DOHH2 (cell line): ENCODE results near the gene SLC22A15.
"Not testable (repeated sequence)": the region's sequence is repeated elsewhere in the genome, so short reads cannot be mapped to it uniquely, and the experiment has no call there.

Source experiments
- H3F3A ChIP-seq: fragments of 200-600 bp; sonication (generic), shearing (Covaris generic); 2 replicates; pipeline ENCODE4 v1.6.0; 2016; ENCODE audit warnings: antibody characterized with exemption, mild to moderate bottlenecking; ENCODE audit not compliant: control insufficient read depth, insufficient read depth
- H3K27ac ChIP-seq: fragments of 200-600 bp; sonication (generic); 2 replicates; pipeline ENCODE4 v1.5.1; 2014; ENCODE audit warnings: low read depth, mild to moderate bottlenecking, low read length, moderate library complexity
- H3K27me3 ChIP-seq: fragments of 200-600 bp; sonication (generic); 2 replicates; pipeline ENCODE4 v1.6.1; 2014; ENCODE audit warnings: mild to moderate bottlenecking, low read length, mixed read lengths; ENCODE audit not compliant: control insufficient read depth
- H3K36me3 ChIP-seq: fragments of 200-600 bp; sonication (generic); 2 replicates; pipeline ENCODE4 v1.6.1; 2014; ENCODE audit warnings: mild to moderate bottlenecking, low read length, moderate library complexity, mixed read lengths; ENCODE audit not compliant: control insufficient read depth
- H3K4me1 ChIP-seq: fragments of 200-600 bp; sonication (generic); 2 replicates; pipeline ENCODE4 v1.6.1; 2014; ENCODE audit warnings: mild to moderate bottlenecking, low read length, mixed read lengths; ENCODE audit not compliant: control insufficient read depth
- H3K4me2 ChIP-seq: fragments of 200-600 bp; sonication (generic); 2 replicates; pipeline ENCODE4 v1.6.0; 2014; ENCODE audit warnings: mild to moderate bottlenecking, low read length, moderate library complexity
- H3K4me3 ChIP-seq: fragments of 200-600 bp; sonication (generic); 2 replicates; pipeline ENCODE4 v1.5.1; 2014; ENCODE audit warnings: mild to moderate bottlenecking, low read length, mixed read lengths
- H3K79me2 ChIP-seq: fragments of 200-600 bp; sonication (generic); 2 replicates; pipeline ENCODE4 v1.6.1; 2014; ENCODE audit warnings: mild to moderate bottlenecking, low read length, mixed read lengths; ENCODE audit not compliant: control insufficient read depth
- H3K9me2 ChIP-seq: fragments of 200-600 bp; sonication (generic); replicated peaks from 2 replicates; pipeline ENCODE4 v1.6.1; 2014; ENCODE audit warnings: mild to moderate bottlenecking, low read length, mixed read lengths; ENCODE audit not compliant: control insufficient read depth
- H3K9me3 ChIP-seq: fragments of 200-600 bp; sonication (generic); 2 replicates; pipeline ENCODE4 v1.6.1; 2014; ENCODE audit warnings: antibody characterized with exemption, low read length, mixed read lengths; ENCODE audit not compliant: control insufficient read depth, insufficient read depth
- H4K20me1 ChIP-seq: fragments of 200-600 bp; sonication (generic); 2 replicates; pipeline ENCODE4 v1.6.0; 2014; ENCODE audit warnings: low read depth, mild to moderate bottlenecking, antibody characterized with exemption, low read length, moderate library complexity; ENCODE audit not compliant: control insufficient read depth, insufficient read depth
- EZH2phosphoT487 ChIP-seq: fragments of 200-600 bp; sonication (generic); IDR thresholded peaks from 2 replicates; pipeline ENCODE4 v1.6.1; 2017; ENCODE audit warnings: borderline replicate concordance, mild to moderate bottlenecking, antibody characterized with exemption, low read length, moderate library complexity, mixed read lengths
- TF ChIP-seq, protein P1 (sequence below): fragments of 200-600 bp; sonication (generic); IDR thresholded peaks from one replicate; pipeline ENCODE4 v1.5.1; 2014; ENCODE audit warnings: antibody characterized with exemption, mild to moderate bottlenecking, low read depth, low read length; ENCODE audit not compliant: poor library complexity, severe bottlenecking

SLC22A15 gene

DNA sequence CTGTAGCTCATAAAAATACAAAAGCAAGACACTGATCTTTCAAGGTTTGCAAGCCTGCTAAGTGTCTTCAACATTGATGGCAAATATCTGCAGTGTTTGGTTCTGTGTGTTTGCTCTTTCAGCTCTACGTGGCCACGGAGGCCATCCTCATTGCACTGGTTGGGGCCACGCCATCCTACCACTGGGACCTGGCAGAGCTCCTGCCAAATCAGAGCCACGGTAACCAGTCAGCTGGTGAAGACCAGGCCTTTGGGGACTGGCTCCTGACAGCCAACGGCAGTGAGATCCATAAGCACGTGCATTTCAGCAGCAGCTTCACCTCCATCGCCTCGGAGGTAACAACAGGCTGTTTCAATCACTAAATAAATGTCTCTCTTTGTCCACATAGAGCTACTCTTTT is 15.6 kb downstream of the SLC22A15 start:
- no peaks in the 10 kb centered on the region for H3K9me3 ChIP-seq

DNA sequence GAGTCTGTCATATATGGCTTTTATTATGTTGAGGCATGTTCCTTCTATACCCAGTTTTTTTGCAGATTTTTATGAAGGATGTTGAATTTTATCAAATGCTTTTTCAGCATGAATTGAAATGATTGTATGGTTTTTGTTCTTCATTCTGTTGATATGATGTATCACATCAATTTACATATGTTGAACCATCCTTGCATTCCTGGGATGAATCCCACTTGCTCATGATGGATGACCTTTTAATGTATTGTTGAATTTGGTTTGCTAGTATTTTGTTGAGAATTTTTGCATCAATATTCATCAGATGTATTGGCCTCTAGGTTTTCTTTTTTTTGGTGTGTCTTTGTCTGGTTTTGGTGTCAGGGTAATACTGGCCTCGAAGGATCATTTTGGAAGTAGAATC is 21.6 kb downstream of the SLC22A15 start:
- H3K4me1 ChIP-seq, H3K4me3 ChIP-seq, H3K79me2 ChIP-seq, H3K27ac ChIP-seq, H3F3A ChIP-seq, H3K9me3 ChIP-seq, H3K27me3 ChIP-seq, H3K36me3 ChIP-seq, H4K20me1 ChIP-seq, H3K9me2 ChIP-seq, H3K4me2 ChIP-seq: not testable (repeated sequence)

More for the DNA sequence above, 15.6 kb downstream of the SLC22A15 start:
- no peaks in the 10 kb centered on the region for H3K9me2 ChIP-seq
- H3K4me3 ChIP-seq, result no peak overlapping the region
- H3K79me2 ChIP-seq, result no peaks in the 10 kb centered on the region
- H3K36me3 ChIP-seq, result no peaks in the 10 kb centered on the region
- H3F3A ChIP-seq, result no peaks in the 10 kb centered on the region
- H4K20me1 ChIP-seq, result no peaks in the 10 kb centered on the region
- TF ChIP-seq, protein P1, sequence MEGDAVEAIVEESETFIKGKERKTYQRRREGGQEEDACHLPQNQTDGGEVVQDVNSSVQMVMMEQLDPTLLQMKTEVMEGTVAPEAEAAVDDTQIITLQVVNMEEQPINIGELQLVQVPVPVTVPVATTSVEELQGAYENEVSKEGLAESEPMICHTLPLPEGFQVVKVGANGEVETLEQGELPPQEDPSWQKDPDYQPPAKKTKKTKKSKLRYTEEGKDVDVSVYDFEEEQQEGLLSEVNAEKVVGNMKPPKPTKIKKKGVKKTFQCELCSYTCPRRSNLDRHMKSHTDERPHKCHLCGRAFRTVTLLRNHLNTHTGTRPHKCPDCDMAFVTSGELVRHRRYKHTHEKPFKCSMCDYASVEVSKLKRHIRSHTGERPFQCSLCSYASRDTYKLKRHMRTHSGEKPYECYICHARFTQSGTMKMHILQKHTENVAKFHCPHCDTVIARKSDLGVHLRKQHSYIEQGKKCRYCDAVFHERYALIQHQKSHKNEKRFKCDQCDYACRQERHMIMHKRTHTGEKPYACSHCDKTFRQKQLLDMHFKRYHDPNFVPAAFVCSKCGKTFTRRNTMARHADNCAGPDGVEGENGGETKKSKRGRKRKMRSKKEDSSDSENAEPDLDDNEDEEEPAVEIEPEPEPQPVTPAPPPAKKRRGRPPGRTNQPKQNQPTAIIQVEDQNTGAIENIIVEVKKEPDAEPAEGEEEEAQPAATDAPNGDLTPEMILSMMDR, result no peak
- no peak for TF ChIP-seq EZH2phosphoT487
- no peaks in the 10 kb centered on the region for H3K4me1 ChIP-seq
- no peak overlapping the region for H3K4me2 ChIP-seq
- no peak overlapping the region for H3K27ac ChIP-seq
- H3K27me3 ChIP-seq, result no peaks in the 10 kb centered on the region; the same call in 1 of the 2 replicates

DNA sequence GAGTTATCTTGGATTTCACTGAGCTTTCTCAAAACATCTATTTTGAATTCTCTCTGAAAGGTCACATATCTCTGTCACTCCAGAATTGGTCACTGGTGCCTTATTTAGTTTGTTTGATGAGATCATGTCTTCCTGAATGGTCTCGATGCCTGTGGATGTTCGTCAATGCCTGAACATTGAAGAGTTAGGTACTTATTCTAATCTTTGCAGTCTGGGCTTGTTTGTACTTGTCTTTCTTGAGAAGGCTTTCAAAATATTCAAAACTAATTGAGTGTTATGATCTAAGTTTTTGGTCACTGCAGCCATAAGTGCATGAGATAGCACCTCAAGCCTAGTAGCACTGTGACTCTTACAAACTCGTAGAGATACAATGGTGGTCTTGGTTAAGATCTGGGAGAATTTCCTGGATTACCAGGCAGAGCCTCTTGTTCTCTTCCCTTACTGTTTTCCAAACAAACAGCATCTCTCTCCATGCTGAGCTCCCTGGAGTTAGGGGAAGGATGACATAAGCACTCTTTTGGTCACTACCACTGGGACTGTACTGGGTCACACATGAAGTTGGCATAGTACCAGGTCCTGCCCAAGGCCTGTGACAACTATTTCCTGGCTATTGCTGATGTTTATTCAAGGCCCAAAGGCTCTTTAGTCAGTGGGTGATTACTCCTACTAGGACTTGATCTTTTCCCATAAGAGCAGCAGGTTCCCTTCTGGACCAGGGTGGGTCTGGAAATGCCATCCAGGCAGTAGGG is 25.6 kb downstream of the SLC22A15 start:
- TF ChIP-seq, protein P1, result no peak
- TF ChIP-seq EZH2phosphoT487, result no peak
- Histone ChIP-seq H3K9me3 (0 out of 2 replicates have a peak, but pooled peaks cover 5% of the 10 kb centered on the region), H3K36me3 (no peaks in the 10 kb centered on the region), H3K4me3 (no peak overlapping the region), H3K79me2 (no peaks in the 10 kb centered on the region), H3K4me2 (no peak overlapping the region), H3K9me2 (no peaks in the 10 kb centered on the region), H3K4me1 (peaks cover 12% of the 10 kb centered on the region), H4K20me1 (no peaks in the 10 kb centered on the region), H3F3A (no peaks in the 10 kb centered on the region), H3K27me3 (no peaks in the 10 kb centered on the region), H3K27ac (no peak overlapping the region)

DNA sequence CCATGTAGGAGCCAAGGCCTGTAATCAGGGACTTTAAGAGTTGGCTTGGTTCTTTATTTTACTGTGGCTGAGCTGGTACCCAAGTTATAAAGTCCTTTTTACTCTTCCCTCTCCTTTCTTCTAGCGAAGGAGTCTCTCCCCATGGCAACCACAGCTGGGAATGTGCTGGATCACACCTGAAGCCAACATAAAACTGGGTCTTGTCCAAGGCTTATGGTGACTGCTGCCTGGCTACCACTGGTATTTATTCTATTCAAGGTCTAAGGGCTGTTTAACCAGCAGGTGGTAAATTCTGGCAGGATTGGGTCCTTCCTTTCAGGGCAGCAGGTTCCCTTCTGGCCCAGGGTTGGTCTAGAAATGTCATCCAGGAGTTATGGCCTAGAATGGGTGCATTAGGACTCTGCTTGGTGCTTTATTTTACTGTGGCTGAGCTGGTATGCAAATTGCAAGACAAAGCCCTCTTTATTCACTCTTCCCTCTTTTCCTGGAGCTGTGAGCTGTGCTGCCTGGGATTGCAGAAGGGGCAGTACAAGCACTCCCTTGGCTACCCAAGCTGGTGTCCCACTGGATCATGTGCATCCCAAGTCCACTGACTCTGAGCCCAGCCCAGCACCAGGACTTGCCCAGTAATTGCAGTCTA is 26.6 kb downstream of the SLC22A15 start:
- Histone ChIP-seq H3K9me3 (0 out of 2 replicates have a peak, but pooled peaks cover 5% of the 10 kb centered on the region), H3K4me2 (no peak overlapping the region), H3K4me1 (peaks cover 12% of the 10 kb centered on the region), H3K9me2 (no peaks in the 10 kb centered on the region), H3K4me3 (no peak overlapping the region), H3K27ac (no peak overlapping the region), H3F3A (no peaks in the 10 kb centered on the region), H3K27me3 (no peaks in the 10 kb centered on the region), H4K20me1 (no peaks in the 10 kb centered on the region), H3K36me3 (no peaks in the 10 kb centered on the region), H3K79me2 (no peaks in the 10 kb centered on the region)
- TF ChIP-seq, protein P1, result no peak
- TF ChIP-seq EZH2phosphoT487, result no peak
